NCI-H2081 (cell line): Measurements from ENCODE around the gene SHC2.
"Not testable (repeated sequence)": the region's sequence is repeated elsewhere in the genome, so short reads cannot be mapped to it uniquely, and the experiment has no call there.

ENCODE experiments used
- DNase-seq, 2 experiments: peaks; one replicate each; lab custom pipeline; 2025; lab: John Stamatoyannopoulos, UW

The SHC2 gene

GRCh38 chr19:469833-470232 is 9.0 kb upstream of the SHC2 start:
- no peak for DNase-seq

- no peak for DNase-seq
Measured at GRCh38 chr19:468587-469256, 7.9 kb upstream of the SHC2 start.

GRCh38 chr19:467554-467953 is 6.7 kb upstream of the SHC2 start:
- DNase-seq = no peak

- no peak for DNase-seq
Measured at GRCh38 chr19:465056-465816, 4.4 kb upstream of the SHC2 start.

- no peak for DNase-seq
Measured at GRCh38 chr19:464208-464545, 3.3 kb upstream of the SHC2 start.

GRCh38 chr19:463483-464207 is 2.8 kb upstream of the SHC2 start:
- DNase-seq = no peak

GRCh38 chr19:461721-462551 is 1.1 kb upstream of the SHC2 start:
- peak; percentile 54 to 76 for DNase-seq

- peak; percentile 50 to 85 for DNase-seq
Measured at GRCh38 chr19:459724-460511, 915 bp downstream of the SHC2 start.

- no peak for DNase-seq
Measured at GRCh38 chr19:458091-459042, 2.5 kb downstream of the SHC2 start.

- no peak for DNase-seq
Measured at GRCh38 chr19:457636-458035, 3.2 kb downstream of the SHC2 start.

- DNase-seq = peak in 1 of 2 experiments; percentile 14
Measured at GRCh38 chr19:456547-457110, 4.2 kb downstream of the SHC2 start.

GRCh38 chr19:455851-456546 is 4.8 kb downstream of the SHC2 start:
- no peak for DNase-seq

- DNase-seq = no peak
Measured at GRCh38 chr19:455031-455705, 5.7 kb downstream of the SHC2 start.

- no peak for DNase-seq
Measured at GRCh38 chr19:453606-454005, 7.2 kb downstream of the SHC2 start.

- DNase-seq = no peak
Measured at GRCh38 chr19:452829-453228, 8.0 kb downstream of the SHC2 start.

- DNase-seq = not testable (repeated sequence)
Measured at GRCh38 chr19:450912-451481, 9.8 kb downstream of the SHC2 start.

- no peak for DNase-seq
Measured at GRCh38 chr19:449916-450315, 10.9 kb downstream of the SHC2 start.

- no peak for DNase-seq
Measured at GRCh38 chr19:447816-448560, 12.8 kb downstream of the SHC2 start.
